GM19324 (cell line): Measurements from ENCODE around the gene RFXANK.
"Not testable (repeated sequence)": the region's sequence is repeated elsewhere in the genome, so short reads cannot be mapped to it uniquely, and the experiment has no call there.

ENCODE experiments used
- ATAC-seq: cut with Tn5 transposase; IDR thresholded peaks from one replicate; pipeline ENCODE4 v1.9.1; 2021; ENCODE audit warnings: mild to moderate bottlenecking, moderate library complexity; ENCODE audit not compliant: unreplicated experiment, low FRiP score

RFXANK gene, protein sequence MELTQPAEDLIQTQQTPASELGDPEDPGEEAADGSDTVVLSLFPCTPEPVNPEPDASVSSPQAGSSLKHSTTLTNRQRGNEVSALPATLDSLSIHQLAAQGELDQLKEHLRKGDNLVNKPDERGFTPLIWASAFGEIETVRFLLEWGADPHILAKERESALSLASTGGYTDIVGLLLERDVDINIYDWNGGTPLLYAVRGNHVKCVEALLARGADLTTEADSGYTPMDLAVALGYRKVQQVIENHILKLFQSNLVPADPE

DNA sequence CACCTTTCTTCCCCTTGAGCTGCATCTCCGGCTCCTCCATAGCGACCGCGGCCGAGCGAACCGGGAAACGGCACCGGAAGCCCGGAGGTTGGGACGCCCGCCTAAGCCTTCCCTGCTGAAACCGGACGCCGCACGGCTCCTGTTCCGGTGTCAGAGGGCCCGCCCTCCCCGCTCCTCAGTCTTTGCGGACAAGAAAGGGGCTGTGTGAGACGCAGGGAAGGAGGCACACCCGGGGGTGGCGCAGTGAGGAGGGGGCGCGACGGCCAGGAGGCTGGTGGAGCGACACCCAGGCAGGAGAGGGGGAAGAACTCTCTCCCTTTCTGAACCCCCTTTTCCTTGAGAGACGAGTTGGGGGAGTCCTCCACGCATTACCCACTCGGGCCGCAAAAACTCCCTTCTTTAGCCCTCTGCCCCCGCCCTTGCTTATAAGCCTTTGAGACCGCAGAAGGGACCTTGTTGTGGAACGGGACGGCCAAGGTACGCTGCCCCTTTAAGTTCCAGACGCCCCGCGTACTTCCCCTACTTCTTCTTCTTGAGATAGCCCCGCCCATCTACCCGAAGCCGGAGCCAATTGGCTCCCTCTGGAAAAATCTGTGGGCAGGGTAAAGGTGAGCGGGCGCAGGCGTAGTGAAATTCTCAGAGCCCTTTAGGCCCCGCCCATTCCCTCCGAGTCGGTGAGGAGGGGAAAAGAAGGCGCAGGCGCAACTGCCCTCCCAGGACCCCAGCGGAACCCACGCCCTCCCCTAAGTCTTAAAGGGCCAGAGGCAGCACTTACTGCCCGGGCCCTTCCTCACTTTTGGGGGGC lies at the start of gene RFXANK, which contains the start of gene BORCS8:
TSS of gene RFXANK (plus strand) at position 181 of the 805 bp plus-strand sequence. CDS start 1,689 bp downstream, outside the sequence.
TSS of gene BORCS8 (minus strand) at position 75 of the 805 bp plus-strand sequence. CDS start at position 40, 35 bp downstream.
- ATAC-seq = peak; percentile 89

DNA sequence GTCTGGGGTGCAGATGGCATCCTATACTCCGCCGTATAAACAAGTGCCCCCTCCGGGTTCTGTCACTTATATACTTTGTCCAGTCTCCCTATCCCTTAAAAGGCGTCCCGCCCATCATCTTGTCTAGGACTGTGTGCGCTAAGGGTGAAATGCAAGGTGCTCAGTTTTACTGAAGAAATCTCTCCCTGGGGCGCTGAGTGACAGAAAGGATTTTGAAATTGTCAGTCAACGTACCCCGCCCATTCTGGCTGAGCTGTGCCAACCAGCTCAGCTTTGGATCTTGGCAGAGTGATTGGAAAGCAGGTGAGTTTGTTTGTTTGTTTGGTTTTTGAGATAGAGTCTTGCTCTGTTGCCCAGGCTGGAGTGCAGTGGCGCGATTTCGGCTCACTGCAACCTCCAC lies 49.7 kb upstream of the RFXANK start:
- no peak for ATAC-seq

DNA sequence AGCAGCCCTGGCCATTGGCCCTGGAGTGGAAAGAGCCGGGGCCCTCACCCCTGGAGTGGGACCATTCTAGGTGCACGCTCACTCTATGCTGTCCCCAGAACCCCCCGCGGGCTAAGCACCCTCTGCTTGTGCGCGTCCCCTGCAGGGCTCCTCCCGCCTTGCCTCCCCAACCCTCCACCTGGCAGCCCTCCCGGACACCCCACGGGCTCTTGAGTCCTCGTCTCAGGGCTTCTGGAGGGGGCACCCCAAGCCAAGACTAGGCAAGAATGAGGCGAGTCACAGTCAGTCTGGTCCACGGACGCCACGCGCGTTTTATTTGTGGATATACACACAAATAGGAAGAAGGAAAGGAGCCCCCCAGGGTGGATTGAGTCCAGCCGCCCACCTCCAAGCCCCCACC lies 46.8 kb upstream of the RFXANK start:
- ATAC-seq = no peak

DNA sequence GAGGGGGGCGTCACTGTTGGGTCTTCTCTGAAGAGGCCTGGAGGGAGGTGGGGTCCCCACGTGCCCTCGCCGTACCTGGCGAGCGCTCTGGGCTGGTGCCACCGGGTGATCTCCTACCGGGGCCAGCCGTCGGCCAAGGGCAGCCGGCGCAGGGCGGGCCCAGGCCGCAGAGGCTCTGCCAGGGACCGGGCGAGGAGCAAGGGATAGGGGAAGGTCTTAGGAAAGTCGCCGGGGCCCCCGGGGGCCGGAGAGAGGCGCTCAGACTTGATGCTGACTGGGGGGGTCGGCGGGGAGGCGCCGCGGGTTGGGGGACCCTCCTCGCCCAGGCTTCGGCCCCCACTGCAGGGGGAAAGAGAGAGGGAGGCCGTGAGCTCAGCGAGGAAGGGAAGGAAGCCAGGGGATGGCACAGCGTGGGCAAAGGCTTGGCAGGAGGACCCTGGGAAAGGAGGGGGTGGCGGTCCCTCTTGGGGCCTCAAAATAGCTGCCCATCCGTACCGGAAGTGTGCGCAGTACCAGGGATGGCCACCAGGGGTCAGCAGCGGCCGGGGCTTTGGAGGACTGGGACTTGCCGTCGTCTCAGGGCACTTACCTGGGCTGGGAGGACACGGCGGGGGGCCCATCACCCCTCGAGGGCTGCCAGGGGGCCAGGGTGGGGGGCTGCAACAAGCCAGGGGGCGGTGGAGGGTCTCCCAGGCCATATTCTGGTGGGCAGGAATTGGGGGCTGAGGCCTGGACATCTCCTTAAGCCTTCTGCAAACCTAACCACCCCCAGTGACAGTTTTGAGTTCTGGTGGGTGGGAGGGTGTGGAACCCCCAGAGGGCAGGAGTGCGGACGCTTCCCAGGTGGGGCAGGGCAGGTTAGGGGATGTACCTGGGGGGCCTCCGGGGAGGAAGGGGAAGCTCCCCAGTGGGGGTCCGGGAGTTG lies 46.1 kb upstream of the RFXANK start:
- no peak for ATAC-seq

DNA sequence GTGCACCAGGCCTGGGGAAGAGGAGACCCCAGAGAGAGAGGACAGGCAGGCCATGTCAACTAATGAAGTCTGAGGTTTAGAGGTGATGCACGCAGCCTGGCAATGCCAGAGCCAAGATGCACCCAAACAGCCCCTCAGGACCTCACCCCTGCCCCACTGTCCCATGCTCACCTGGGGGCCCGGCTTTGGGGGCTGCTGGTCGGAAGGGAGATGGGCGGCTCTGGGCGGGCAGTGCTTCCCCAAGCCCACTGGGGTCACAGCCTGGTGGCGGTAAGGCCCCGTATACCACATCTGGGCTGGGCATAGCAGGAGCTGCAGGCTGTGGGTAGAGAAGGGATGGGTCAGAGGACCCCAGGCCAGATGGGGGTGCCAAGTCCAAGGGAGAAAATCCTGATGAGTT lies 45.2 kb upstream of the RFXANK start:
- ATAC-seq = no peak

DNA sequence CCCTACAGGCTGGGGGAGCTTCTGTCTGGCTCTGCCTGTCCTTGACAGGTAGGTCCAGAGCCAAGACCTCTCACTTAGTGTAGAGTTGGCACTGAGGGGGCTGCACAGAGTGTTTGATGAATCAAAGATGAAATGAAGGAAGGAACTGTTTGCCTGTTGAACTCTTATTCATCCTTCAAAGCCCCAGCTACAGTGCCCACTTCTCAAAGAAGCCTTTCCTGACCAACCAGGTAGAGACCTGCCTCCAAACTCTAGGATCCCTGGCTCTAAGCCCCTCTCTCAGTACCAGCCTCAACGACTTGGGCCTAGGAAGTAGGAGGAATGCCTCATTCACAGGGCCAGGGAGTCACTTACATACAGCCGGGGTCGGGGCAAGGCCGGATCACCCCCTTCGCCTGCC lies 44.7 kb upstream of the RFXANK start:
- no peak for ATAC-seq

DNA sequence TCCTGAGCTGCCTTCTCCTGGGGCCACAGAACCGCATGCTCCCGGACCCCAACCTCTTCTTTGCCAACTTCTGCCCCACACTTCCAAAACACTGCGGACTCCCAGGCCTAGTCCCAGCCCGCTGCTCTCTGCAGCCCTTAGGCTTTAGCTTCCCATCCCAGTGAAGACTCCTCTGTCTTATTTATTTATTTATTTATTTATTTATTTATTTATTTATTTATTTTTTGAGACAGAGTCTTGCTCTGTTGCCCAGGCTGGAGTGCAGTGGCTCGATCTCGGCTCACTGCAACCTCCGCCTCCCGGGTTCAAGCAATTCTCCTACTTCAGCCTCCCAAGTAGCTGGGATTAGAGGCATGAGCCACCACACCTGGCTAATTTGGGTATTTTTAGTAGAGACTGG lies 43.6 kb upstream of the RFXANK start:
- ATAC-seq = not testable (repeated sequence)

DNA sequence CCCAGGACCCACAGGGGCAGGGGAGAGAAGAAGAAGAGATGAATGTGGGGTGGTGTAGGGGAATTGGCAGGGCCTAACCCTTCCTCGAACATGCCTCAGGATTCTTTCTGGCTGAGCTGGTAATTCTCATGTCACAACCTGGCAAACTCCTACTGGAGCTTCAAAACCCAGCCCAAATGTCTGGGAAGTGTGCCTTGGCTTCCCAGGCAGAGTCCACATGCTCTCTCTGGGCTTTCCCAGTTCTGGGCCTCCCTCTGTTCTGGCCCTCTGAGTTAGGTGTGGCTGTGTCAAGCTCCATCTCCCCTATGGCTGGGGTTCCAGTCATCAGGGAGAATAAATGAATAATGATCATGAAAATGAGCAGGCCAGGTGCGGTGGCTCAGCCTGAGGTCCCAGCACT lies 42.6 kb upstream of the RFXANK start:
- ATAC-seq = no peak

DNA sequence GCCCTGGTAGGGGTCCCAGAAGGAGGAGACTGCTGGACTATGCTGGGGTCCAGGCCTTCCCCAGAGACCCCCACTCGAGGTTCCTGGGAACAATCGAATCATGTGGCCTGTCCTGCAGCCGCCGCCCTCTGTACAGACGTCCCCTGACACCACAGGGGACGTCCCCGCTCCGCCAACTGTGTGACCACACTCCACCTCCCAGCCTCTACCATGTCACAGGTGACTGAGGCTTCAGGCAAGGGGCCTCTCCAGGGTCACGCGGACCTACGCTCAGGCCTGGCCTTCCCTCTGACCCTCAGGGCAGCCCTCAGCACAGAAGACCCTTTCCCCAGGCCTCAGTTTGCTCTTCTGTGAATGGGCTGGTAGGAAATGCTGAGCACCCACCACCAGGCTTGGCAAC lies 40.6 kb upstream of the RFXANK start:
- no peak for ATAC-seq

DNA sequence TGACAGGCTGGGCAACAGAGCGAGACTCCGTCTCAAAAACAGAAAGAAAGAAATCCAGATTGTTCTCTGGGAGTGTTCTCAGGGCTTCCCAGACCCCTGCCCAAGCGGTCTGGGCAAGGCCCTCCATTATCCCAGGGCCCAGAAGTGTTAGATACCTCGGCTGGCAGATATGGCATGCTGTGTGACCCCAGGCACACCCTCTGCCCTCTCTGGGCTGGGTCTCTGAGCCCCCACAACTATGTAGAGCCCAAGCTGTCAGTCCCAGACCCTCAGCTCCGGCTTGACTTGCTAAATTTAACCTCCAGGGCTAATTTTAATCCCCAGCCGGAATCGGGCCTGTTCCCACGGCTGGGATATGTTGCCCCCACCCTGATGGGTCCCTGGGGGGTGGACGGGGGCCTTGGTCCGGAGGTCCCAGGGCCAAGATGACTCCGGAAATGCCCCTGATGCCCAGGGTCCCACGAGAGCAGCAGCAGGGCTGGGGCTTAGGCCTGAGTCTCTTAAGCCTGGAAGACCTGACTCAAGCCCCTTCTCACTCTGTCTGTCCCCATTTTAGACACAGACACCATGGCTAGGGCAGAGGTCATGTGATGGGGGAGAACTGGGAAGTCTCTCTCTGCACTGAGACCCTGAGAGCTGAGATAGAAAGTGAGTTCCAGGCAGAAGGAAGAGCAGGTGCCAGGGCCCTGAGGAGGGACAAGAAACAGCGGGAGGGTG lies 39.2 kb upstream of the RFXANK start:
- ATAC-seq = no peak

DNA sequence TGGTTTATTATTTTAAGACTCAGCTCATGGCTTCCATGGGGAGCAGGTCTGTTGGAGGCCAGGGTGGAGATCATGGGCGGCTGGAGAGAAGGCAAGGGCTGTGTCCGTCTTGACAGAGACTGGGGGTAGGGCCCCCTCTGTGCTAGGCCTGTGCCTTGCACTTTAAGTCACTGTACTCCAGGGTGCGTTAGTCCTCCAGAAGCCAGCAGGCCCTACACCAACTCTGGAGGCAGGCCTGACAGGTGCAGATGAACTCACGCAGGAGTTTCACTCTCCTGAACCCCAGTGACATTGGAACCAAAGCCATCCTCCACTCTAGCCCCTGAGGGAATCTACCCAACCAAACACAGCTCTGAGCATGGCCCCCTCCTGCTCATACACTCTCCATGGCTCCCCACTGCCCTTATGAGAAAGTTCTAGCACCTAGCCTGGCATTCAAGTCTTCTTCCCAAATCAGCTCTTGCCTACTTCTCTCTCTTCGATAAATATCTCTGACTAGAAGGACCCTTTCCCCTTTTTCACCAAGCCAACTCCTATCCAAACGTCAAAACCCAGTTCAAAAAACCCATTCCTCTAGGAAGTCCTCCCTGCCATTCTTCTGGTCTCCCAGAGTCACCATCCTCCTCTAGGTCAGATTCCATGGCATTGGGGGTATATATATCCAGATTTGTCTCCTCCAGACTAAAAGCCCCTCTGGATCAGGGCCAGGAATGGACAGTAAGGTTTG lies 37.1 kb upstream of the RFXANK start:
- ATAC-seq = no peak

DNA sequence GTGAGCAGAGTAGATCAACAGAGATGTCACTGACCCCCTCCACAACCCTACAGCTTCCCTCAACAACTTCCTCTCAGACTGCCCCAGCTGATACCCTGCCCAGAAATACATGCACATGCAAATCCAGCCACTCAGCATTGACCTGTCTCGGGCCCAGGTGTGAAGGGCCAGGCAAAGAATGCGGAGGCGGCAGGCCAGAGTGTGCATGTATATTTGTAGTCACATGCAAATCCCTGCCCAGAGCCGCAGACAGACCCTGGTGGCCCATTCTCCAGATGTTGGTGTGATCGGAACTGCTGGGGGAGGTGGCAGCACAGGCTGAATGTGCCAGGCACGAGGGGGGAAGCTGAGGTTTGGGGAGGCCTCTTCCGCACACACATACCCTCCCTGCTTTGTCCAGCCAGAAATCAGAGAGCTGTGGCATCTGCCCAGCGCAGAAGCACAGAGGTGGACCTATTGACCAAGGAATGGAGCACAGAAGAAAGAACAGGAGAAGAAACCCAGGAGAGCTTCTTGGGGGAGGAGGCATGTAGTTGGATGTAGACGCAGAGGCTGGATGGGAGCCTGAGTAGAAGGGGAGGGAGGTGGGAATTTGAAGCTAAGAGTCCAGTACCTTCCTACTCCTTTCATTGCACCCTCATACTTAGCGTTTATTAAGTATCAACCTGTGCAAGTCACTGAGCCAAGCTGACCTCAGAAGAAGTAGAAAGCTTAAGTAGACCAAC lies 36.4 kb upstream of the RFXANK start:
- peak; percentile 87 for ATAC-seq

DNA sequence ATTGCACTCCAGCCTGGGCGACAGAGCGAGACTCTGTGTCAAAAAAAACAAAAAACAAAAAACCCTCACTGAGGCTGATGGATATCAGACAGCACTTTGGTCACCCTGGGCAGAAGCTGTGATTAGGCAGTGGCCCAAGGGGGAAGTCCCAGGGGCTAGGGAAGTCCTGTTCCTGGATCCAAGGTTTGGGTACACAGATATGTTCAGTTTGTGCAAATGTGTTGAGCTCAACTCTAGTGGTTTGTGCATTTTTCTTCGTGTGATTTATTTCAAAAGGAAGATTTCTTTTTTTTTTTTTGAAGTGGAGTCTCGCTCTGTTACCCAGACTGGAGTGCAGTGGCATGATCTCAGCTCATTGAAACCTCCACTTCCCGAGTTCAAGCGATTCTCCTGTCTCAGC lies 34.2 kb upstream of the RFXANK start:
- no peak for ATAC-seq

DNA sequence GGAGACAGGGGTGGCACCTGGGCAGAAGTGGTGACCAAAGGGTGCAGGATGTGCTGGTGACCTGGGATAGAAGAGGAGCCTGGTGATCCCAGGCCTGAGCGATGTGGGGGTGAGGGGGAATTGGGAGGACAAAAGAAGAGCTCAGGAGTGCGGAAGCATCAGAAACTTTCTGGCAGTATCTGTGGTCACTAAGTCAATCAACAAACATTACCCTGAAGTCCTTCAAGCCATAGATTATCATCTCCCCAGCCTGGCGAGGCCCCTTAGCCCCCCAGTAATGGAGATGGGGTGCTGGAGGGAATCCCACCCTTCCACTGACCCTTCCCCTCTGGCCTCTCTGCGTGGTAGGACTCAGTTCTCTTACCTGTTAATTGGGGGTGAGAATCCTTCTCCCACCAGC lies 32.5 kb upstream of the RFXANK start:
- ATAC-seq = no peak

DNA sequence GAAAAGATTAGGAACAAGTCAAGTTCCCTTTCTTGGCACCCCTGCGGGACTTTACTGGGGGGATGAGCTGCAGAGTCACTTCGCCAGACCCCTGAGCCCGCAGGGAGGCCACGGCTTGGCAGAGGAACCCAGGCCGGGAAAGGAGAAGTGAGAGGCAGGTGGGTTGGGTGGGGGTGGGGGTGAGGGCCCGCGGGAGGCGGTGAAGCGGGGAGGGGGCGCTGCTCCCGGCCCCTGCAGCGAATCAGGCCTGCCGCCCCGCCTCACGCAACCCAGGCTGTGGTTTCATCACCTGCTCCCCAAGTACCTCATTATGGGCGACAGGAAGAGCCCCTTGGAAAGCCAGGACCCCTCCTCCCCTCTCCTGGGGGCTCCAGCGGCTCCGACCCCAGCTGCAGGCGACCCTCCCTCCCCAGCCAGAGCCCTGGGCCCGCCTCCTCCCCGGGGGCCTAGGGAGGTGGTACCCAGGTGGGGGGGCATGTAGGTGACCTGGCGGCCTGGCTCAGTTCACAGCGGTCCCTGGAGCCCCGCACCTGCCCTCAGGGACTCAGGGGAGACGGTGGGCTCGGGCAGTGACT lies 31.5 kb upstream of the RFXANK start:
- ATAC-seq = no peak

DNA sequence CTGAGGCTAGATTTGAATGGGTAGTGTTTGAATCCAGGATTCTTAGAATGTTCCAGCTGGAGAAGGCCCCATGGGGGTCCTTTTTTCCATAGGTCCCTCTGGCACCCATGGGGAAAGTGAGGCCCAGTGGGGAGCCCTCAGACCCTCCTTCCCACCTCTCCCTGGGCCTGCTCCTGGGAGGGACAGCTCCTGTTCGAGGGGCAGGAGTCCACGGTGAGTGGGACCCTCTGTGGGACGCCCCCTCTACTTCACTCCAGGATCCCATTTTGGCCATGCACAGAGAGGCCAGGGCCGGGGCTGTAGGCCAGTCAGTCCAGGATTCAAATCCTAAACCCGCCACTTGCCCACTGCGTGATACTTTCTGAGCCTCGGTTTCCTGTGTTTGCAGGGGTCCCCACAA lies 29.6 kb upstream of the RFXANK start:
- no peak for ATAC-seq

DNA sequence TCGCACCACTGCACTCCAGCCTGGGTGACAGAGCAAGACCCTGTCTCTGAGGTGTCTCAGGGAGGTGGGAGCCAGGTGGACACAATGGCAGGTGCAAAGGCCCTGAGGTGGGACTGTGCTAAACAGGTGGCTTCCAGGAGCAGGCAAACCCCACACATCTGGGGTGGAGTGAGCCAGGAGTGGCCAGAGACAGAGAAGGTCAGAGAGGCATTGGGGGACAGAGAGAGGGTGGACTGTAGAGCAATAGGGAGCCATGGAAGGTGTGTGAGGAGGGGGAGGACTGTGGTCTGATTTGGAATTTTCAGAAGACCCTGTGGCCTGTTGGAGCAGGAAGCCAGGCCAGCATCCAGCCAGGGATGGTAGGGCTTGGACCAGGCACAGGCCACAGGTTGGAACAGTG lies 26.7 kb upstream of the RFXANK start:
- no peak for ATAC-seq

DNA sequence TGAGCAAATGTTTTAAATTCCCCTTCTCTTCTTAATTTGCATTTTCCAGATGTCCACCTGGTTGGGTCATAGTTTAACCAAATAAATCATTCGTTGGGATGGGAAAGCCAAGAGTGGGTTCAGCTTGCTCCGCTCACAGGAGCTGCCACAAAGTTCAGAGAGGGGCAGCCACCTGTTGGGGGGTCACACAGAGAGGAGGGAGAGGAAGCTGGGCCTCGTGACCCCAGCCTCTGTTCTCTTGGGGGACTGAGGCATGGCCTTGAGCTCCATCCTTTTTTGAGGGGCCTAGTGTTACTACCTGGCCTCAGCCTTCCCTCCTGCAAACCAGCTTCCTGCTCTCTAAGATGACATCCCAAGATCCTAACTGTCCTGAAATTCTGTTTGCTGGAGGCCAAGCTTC lies 24.4 kb upstream of the RFXANK start:
- no peak for ATAC-seq
